ENCODE data around the gene PRKN.

GRCh38 chr6:162493917-162494316 lies 233.6 kb downstream of the PRKN start:
- TF ChIP-seq ZFP30 (CRISPR knock-in tag; IDR thresholded peaks at IDR 0.05): no peak
- no peak for TF ChIP-seq ZNF70 (CRISPR knock-in tag; IDR thresholded peaks at IDR 0.05)

Measured in SK-N-SH treated with all-trans-retinoic acid at 6 μM for 48 hours (cell line).